CD14-positive monocyte (primary cell): ENCODE results near the gene GOSR2. TPM values are rescaled to one million over a fixed set of nuclear protein-coding genes. Genes with fewer than 3 reads are reported as not detected.

ENCODE experiments used
- DNase-seq, 3 donors: peaks; one replicate each; pipeline ENCODE4 v3.0.0-alpha.2; 2011 to 2022
- H2AFZ ChIP-seq: 2 replicates; pipeline ENCODE4 v1.6.0; 2012; ENCODE audit warnings: mild to moderate bottlenecking, low read depth, low read length, inconsistent platforms; ENCODE audit not compliant: insufficient read depth, poor library complexity, severe bottlenecking
- H3K27ac ChIP-seq, 2 donors: 1 replicate in 1 of 2; 2 replicates in 1 of 2; pipeline ENCODE4 v1.5.1; 2012 to 2013; ENCODE audit warnings: low read length in 2 of 2, control low read depth in 1 of 2, inconsistent platforms in 1 of 2, low read depth in 1 of 2, mild to moderate bottlenecking in 1 of 2
- H3K27me3 ChIP-seq, 2 donors: one replicate each; pipeline versions ENCODE4 v1.6.0 to v1.6.1; 2011 to 2013; ENCODE audit warnings: low read length in 2 of 2; ENCODE audit not compliant: control insufficient read depth in 2 of 2, insufficient read depth in 2 of 2
- H3K36me3 ChIP-seq, 2 donors: replicated peaks in 1 of 2; 1 replicate in 1 of 2; 2 replicates in 1 of 2; pipeline versions ENCODE4 v1.5.1 to v1.6.1; 2012 to 2013; ENCODE audit warnings: low read length in 2 of 2, control low read depth in 1 of 2, inconsistent platforms in 1 of 2, mild to moderate bottlenecking in 1 of 2; ENCODE audit not compliant: insufficient read depth in 2 of 2, control insufficient read depth in 1 of 2
- H3K4me1 ChIP-seq, 2 donors: 1 replicate in 1 of 2; 2 replicates in 1 of 2; pipeline versions ENCODE4 v1.5.1 to v1.6.1; 2012 to 2013; ENCODE audit warnings: low read length in 2 of 2, control low read depth in 1 of 2, inconsistent platforms in 1 of 2, mild to moderate bottlenecking in 1 of 2, moderate library complexity in 1 of 2; ENCODE audit not compliant: insufficient read depth in 2 of 2, control insufficient read depth in 1 of 2
- H3K4me2 ChIP-seq: replicated peaks from 2 replicates; pipeline ENCODE3; 2012; ENCODE audit warnings: low read length, moderate library complexity, mild to moderate bottlenecking; ENCODE audit not compliant: poor library complexity, severe bottlenecking; ENCODE audit errors: extremely low read depth
- H3K4me3 ChIP-seq, 3 experiments: fragments of 200-600 bp in 1 of 3; sonication (generic) in 1 of 3; replicated peaks in 1 of 3; 1 replicate in 2 of 3; 2 replicates in 1 of 3; pipeline ENCODE4 v1.5.1; 2011 to 2013; ENCODE audit warnings: low read length in 3 of 3, mild to moderate bottlenecking in 3 of 3, control low read depth in 2 of 3, low read depth in 2 of 3, inconsistent platforms in 1 of 3, moderate library complexity in 1 of 3
- H3K79me2 ChIP-seq: 2 replicates; pipeline ENCODE4 v1.6.0; 2012; ENCODE audit warnings: mild to moderate bottlenecking, control low read depth, inconsistent platforms, low read length, moderate library complexity; ENCODE audit not compliant: insufficient read depth
- H3K9ac ChIP-seq: 2 replicates; pipeline ENCODE4 v1.6.0; 2017; ENCODE audit warnings: low read length, mild to moderate bottlenecking; ENCODE audit not compliant: insufficient read depth, poor library complexity, severe bottlenecking
- H3K9me3 ChIP-seq, 2 donors: replicated peaks in 1 of 2; 1 replicate in 1 of 2; 2 replicates in 1 of 2; pipeline versions ENCODE4 v1.5.1 to v1.6.1; 2012 to 2013; ENCODE audit warnings: low read length in 2 of 2, control low read depth in 1 of 2; ENCODE audit not compliant: control insufficient read depth in 1 of 2, insufficient read depth in 1 of 2
- H4K20me1 ChIP-seq: 2 replicates; pipeline ENCODE4 v1.6.0; 2012; ENCODE audit warnings: mild to moderate bottlenecking, low read length, control low read depth, moderate library complexity; ENCODE audit not compliant: insufficient read depth
- H3K27ac Mint-ChIP-seq, 7 donors: one replicate each; pipeline ENCODE4 v1.8.0; 2020; ENCODE audit warnings: mild to moderate bottlenecking in 7 of 7, mixed read lengths in 7 of 7, moderate library complexity in 6 of 7, inconsistent platforms in 2 of 7
- H3K27me3 Mint-ChIP-seq, 3 donors: one replicate each; pipeline ENCODE4 v1.8.0; 2021 to 2022; ENCODE audit warnings: low read depth in 3 of 3, mild to moderate bottlenecking in 3 of 3, mixed read lengths in 3 of 3, moderate library complexity in 3 of 3, inconsistent platforms in 1 of 3
- H3K36me3 Mint-ChIP-seq, 2 donors: one replicate each; pipeline ENCODE4 v1.8.0; 2020; ENCODE audit warnings: mixed read lengths in 2 of 2, inconsistent platforms in 1 of 2, mild to moderate bottlenecking in 1 of 2
- H3K4me1 Mint-ChIP-seq: one replicate; pipeline ENCODE4 v1.8.0; 2020; ENCODE audit warnings: mild to moderate bottlenecking, mixed read lengths
- H3K4me3 Mint-ChIP-seq, 2 donors: one replicate each; pipeline ENCODE4 v1.8.0; 2020; ENCODE audit warnings: mild to moderate bottlenecking in 2 of 2, mixed read lengths in 2 of 2, moderate library complexity in 1 of 2
- H3K9me3 Mint-ChIP-seq, 7 donors: one replicate each; pipeline ENCODE4 v1.8.0; 2020 to 2022; ENCODE audit warnings: mixed read lengths in 7 of 7, mild to moderate bottlenecking in 6 of 7, moderate library complexity in 6 of 7, inconsistent platforms in 2 of 7
- CTCF ChIP-seq: fragments of 200-600 bp; IDR thresholded peaks from one replicate; pipeline ENCODE4 v1.8.0; 2022; ENCODE audit warnings: antibody characterized with exemption, mild to moderate bottlenecking
- WGBS: methylation state at CpG from one replicate; pipeline ENCODE4 v1.1.5; 2013; ENCODE audit warnings: missing lambda C conversion rate; ENCODE audit not compliant: insufficient coverage; 5-methylcytosine and 5-hydroxymethylcytosine counted together
- intact Hi-C, 2 donors: fragments of 100-400 bp; cut with micrococcal nuclease; formaldehyde crosslinking; loops; one replicate each; pipeline versions ENCODE4 v1.15.0 to v1.15.1; 2023
- polyA plus RNA-seq, 3 donors: library from polyadenylated mRNA; depleted of rRNA in 1 of 3; unstranded in 2 of 3; stranded (reverse) in 1 of 3; fragments of 300-500 nt in 2 of 3; fragments of >200 nt in 1 of 3; fragmentation: Illumina TruSeq in 2 of 3; gene quantifications; 1 replicate in 2 of 3; 2 replicates in 1 of 3; pipeline ENCODE4 v1.2.3, GENCODE V29; 2012 to 2021

GOSR2 gene
- polyA plus RNA-seq, 3 donors, result 25.2 to 31.1 (median 27.7) TPM

DNA sequence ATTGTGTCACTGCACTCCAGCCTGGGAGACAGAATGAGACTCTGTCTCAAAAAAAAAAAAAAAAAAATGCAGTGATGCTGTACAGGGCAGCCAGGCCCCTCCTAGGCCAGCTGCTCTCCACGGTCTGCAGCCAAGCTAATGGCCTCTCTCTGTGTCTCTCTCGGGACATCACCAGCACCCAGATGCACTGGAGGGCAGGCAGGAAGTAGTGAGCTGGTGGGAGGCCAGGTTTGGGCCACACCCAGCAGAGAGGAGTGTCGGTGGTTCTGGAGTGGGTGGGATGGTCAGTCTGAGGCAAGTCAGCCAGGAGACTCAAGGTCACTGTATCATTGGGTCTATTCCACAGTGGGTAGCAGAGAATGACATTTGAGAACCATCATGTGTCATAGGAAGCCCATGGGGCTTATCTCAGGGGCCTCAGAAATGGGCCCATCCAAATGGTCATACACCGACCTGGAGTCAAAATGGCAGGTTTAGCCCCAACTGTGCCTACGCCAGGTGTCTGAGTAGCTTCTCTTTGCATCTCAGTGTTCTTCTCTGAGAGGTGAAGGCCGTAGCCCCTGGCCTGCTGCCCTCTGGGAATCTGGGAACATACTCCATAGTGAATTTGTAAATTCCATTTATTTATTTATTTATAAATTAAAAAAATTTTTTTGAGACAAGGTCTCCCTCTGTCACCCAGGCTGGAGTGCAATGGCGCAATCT, 48.9 kb upstream of the GOSR2 start:
- intact Hi-C loops, result no loop called here
- 88% methylated on average over 5 of the region's 7 CpGs for WGBS
- Histone ChIP-seq H2AFZ (no peak overlapping the region), H3K4me1 (peaks cover 40 to 44% of the 10 kb centered on the region in 2 donors), H3K27me3 (no peaks in the 10 kb centered on the region), H3K4me2 (no peak overlapping the region), H3K27ac (no peak overlapping the region), H3K4me3 (no peak overlapping the region), H3K9ac (no peak overlapping the region), H3K79me2 (no peaks in the 10 kb centered on the region), H4K20me1 (no peaks in the 10 kb centered on the region), H3K36me3 (no peaks in the 10 kb centered on the region), H3K9me3 (no peaks in the 10 kb centered on the region)
- no peaks in the 10 kb centered on the region for H3K9me3 Mint-ChIP-seq
- H3K27me3 Mint-ChIP-seq, result peaks cover 2 to 8% (median 5%) of the 10 kb centered on the region in 3 donors
- no peak overlapping the region for H3K4me3 Mint-ChIP-seq
- TF ChIP-seq CTCF, result no peak
- H3K27ac Mint-ChIP-seq, result peak overlapping the region in 2 of 7 donors; percentile 19 to 82
- no peak for DNase-seq
- peaks cover 41% of the 10 kb centered on the region for H3K4me1 Mint-ChIP-seq
- no peaks in the 10 kb centered on the region for H3K36me3 Mint-ChIP-seq

DNA sequence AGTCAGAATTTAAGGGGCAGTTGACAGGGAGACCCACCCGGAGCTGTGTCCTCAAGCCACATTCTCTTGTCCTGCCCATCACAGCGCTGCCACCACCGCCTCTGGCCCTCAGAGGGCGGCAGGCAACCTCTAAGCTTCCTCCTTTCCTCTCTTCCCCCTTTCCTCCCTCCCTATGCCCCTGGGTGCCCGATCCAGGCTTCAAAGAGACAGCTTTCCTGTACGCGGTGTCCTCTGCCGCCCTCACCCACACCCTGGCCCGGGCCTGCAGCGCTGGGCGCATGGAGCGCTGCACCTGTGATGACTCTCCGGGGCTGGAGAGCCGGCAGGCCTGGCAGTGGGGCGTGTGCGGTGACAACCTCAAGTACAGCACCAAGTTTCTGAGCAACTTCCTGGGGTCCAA, 48.1 kb upstream of the GOSR2 start:
- WGBS, result 80% methylated on average over 16 of the region's 16 CpGs
- no peaks in the 10 kb centered on the region for H3K36me3 ChIP-seq

More for the DNA sequence above, 48.1 kb upstream of the GOSR2 start:
- Mint-ChIP-seq H3K9me3 (no peaks in the 10 kb centered on the region), H3K27me3 (peaks cover 2 to 6% (median 5%) of the 10 kb centered on the region in 3 donors), H3K4me1 (peaks cover 44% of the 10 kb centered on the region), H3K36me3 (no peaks in the 10 kb centered on the region), H3K4me3 (no peak overlapping the region), H3K27ac (peak overlapping the region in 1 of 7 donors; percentile 31)
- Histone ChIP-seq H3K4me1 (peaks cover 41 to 44% of the 10 kb centered on the region in 2 donors), H3K9ac (no peak overlapping the region), H4K20me1 (no peaks in the 10 kb centered on the region), H3K9me3 (no peaks in the 10 kb centered on the region), H3K27me3 (no peaks in the 10 kb centered on the region), H3K4me2 (no peak overlapping the region), H3K4me3 (peak overlapping the region in 1 of 3 experiments; percentile 11), H2AFZ (peak overlapping the region; percentile 52), H3K27ac (no peak overlapping the region), H3K79me2 (no peaks in the 10 kb centered on the region)
- no peak for DNase-seq
- intact Hi-C loops, result no loop called here
- no peak for TF ChIP-seq CTCF
